ENCODE results near the gene DPP10.

DPP10 gene

DNA sequence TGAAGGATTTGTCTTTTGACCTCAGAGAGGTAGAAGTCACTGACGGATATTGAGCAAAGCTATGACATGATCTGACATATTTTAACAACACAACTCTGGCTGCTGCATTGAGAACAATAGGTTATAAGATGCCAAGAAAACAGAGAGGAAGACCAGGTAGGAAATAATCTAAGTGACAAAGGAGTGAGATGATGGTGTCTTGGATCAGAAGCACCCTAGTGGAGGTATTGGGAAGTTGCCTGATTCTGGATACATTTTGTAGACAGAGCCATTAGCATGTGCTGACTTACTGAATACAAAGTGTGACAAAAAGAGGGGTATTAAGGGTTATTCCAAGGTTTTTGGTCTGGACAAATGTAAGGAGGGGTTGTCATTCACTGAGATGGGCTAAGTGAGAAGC lies 1438.1 kb downstream of the DPP10 start:
- Histone ChIP-seq H3K27me3 (ENCODE audit: insufficient read depth, low read length, poor library complexity) (no peaks in the 10 kb centered on the region), H3K9me3 (ENCODE audit: insufficient read depth, low read length, severe bottlenecking) (no peaks in the 10 kb centered on the region), H3K4me1 (ENCODE audit: insufficient read depth, low read length) (no peaks in the 10 kb centered on the region), H4K20me1 (ENCODE audit: insufficient read depth, low read length) (no peaks in the 10 kb centered on the region), H3K4me2 (ENCODE audit: insufficient read depth, low read length) (no peak overlapping the region), H3K4me3 (ENCODE audit: low read depth in 1 of 2, low read length in 2 of 2) (no peak overlapping the region), H3K27ac (ENCODE audit: low read length) (no peak overlapping the region), H2AFZ (ENCODE audit: low read depth, low read length) (no peak overlapping the region), H3K36me3 (ENCODE audit: insufficient read depth, low read length) (no peaks in the 10 kb centered on the region), H3K9ac (ENCODE audit: low read depth, low read length) (no peak overlapping the region), H3K79me2 (ENCODE audit: insufficient read depth, low read length) (no peaks in the 10 kb centered on the region)
- no peak for DNase-seq
- no peak for ATAC-seq (ENCODE audit: insufficient read depth, low read depth)
- TF ChIP-seq EZH2 (IDR thresholded peaks at IDR 0.05; ENCODE audit: borderline replicate concordance, low read depth, low read length, severe bottlenecking) (no peak), CTCF (IDR thresholded peaks at IDR 0.05; ENCODE audit: borderline replicate concordance, extremely low read depth, low read length, poor library complexity, severe bottlenecking) (peak; percentile 15)

- Histone ChIP-seq H3K79me2 (ENCODE audit: insufficient read depth, low read length) (no peaks in the 10 kb centered on the region), H3K36me3 (ENCODE audit: insufficient read depth, low read length) (no peaks in the 10 kb centered on the region), H3K27ac (ENCODE audit: low read length) (no peak overlapping the region), H3K4me2 (ENCODE audit: insufficient read depth, low read length) (no peak overlapping the region), H3K4me1 (ENCODE audit: insufficient read depth, low read length) (no peaks in the 10 kb centered on the region), H3K9me3 (ENCODE audit: insufficient read depth, low read length, severe bottlenecking) (no peaks in the 10 kb centered on the region), H3K27me3 (ENCODE audit: insufficient read depth, low read length, poor library complexity) (no peaks in the 10 kb centered on the region), H3K9ac (ENCODE audit: low read depth, low read length) (no peak overlapping the region), H4K20me1 (ENCODE audit: insufficient read depth, low read length) (no peaks in the 10 kb centered on the region), H2AFZ (ENCODE audit: low read depth, low read length) (no peak overlapping the region), H3K4me3 (ENCODE audit: low read depth in 1 of 2, low read length in 2 of 2) (no peak overlapping the region)
- no peak for TF ChIP-seq CTCF (IDR thresholded peaks at IDR 0.05; ENCODE audit: borderline replicate concordance, extremely low read depth, low read length, poor library complexity, severe bottlenecking)
- TF ChIP-seq EZH2 (IDR thresholded peaks at IDR 0.05; ENCODE audit: borderline replicate concordance, low read depth, low read length, severe bottlenecking): no peak
- ATAC-seq (ENCODE audit: insufficient read depth, low read depth) (no peak), DNase-seq (no peak)
Observed at GRCh38 chr2:115887209-115887776, 1444.9 kb downstream of the DPP10 start.

Measured in DND-41 (cell line).